Measurements from ENCODE around the gene SORCS2. TPM values are rescaled to one million over a fixed set of nuclear protein-coding genes. Genes with fewer than 3 reads are reported as not detected.

SORCS2 gene
- total and polyA plus RNA-seq, 2 of the 8 experiments (the other 6 are each of a cell fraction or from before 2014, with no cell fraction given) = 0.36 to 1.8 TPM

GRCh38 chr4:7759635-7760034 lies 567.3 kb downstream of the SORCS2 start (continued):
- TF ChIP-seq CREB1 (IDR thresholded peaks at IDR 0.05) (no peak), SP1 (IDR thresholded peaks at IDR 0.05; ENCODE audit: low read depth, low read length) (no peak), POLR2A (IDR thresholded peaks at IDR 0.05; ENCODE audit: control extremely low read depth in 1 of 2, low read depth in 2 of 2, low read length in 2 of 2) (no peak)
